ENCODE measurements around the gene LCA5L.

DNA sequence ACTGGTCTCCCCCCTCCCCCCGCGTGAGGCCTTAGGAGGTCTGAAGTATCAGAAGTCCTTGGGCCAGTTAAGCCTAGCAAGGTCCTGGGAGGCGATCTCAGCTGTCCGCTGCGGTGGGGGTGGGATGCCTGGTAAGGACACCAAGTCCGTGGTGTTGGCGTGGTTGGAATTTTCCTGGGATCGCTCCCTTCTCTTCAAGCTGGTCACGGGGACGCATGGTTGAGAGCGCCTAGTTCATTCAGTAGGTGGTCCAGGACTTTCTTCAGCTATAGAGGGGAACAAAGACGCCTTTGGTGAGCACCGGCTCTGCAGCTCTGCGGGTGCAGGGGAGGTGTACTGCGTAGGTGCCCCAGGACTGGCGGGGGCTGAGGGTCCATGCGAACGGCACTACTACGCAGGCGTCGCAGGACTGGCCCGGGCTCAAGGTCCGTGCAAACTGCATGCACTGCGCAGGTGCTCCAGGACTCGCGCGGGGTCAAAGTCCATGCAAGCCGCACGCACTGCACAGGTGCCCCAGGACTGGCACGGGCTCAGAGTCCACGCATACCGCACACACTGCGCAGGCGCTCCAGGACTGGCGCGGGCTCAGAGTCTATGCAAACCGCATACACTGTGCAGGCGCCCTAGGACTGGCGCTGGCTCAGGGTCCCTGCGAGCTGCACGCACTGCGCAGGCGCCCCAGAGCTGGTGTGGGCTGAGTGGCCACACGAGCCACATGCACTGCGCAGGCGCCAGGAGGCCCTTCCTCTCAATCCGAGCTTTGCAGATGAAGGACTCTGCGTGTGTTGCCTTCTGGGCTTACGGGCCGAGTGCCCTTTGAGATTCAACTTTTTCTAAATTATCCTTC is 60.1 kb downstream of the LCA5L start:
- TF ChIP-seq, protein P1, sequence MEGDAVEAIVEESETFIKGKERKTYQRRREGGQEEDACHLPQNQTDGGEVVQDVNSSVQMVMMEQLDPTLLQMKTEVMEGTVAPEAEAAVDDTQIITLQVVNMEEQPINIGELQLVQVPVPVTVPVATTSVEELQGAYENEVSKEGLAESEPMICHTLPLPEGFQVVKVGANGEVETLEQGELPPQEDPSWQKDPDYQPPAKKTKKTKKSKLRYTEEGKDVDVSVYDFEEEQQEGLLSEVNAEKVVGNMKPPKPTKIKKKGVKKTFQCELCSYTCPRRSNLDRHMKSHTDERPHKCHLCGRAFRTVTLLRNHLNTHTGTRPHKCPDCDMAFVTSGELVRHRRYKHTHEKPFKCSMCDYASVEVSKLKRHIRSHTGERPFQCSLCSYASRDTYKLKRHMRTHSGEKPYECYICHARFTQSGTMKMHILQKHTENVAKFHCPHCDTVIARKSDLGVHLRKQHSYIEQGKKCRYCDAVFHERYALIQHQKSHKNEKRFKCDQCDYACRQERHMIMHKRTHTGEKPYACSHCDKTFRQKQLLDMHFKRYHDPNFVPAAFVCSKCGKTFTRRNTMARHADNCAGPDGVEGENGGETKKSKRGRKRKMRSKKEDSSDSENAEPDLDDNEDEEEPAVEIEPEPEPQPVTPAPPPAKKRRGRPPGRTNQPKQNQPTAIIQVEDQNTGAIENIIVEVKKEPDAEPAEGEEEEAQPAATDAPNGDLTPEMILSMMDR (optimal IDR thresholded peaks at IDR 0.05 in 1 of 3, IDR thresholded peaks at IDR 0.05 in 1 of 3, conservative IDR thresholded peaks at IDR 0.05 in 1 of 3; ENCODE audit: extremely low read depth in 1 of 3, insufficient read depth in 2 of 3, low read length in 3 of 3): no peak
- TF ChIP-seq EZH2 (IDR thresholded peaks at IDR 0.05; ENCODE audit: low read length): no peak

Data from keratinocyte (primary cell).